PC-3 (cell line): ENCODE results near the gene ADCY3.

ENCODE experiments used
- CTCF ChIP-seq: fragments of 300-600 bp; sonication (generic); conservative IDR thresholded peaks from 2 replicates; pipeline ENCODE4 v1.5.1; 2017; ENCODE audit warnings: antibody characterized with exemption, low read depth, mild to moderate bottlenecking, low read length
- EZH2phosphoT487 ChIP-seq: fragments of 300-600 bp; sonication (generic); IDR thresholded peaks from 2 replicates; pipeline ENCODE4 v1.6.1; 2018; ENCODE audit warnings: mild to moderate bottlenecking, antibody characterized with exemption, low read length, borderline replicate concordance

GRCh38 chr2:24826773-24827145, 93.3 kb downstream of the ADCY3 start:
- no peak for TF ChIP-seq CTCF
- TF ChIP-seq EZH2phosphoT487: no peak
